GM19324 (cell line): ENCODE measurements around the gene RASEF.

Experiments used
- ATAC-seq: cut with Tn5 transposase; IDR thresholded peaks from one replicate; pipeline ENCODE4 v1.9.1; 2021; ENCODE audit warnings: mild to moderate bottlenecking, moderate library complexity; ENCODE audit not compliant: unreplicated experiment, low FRiP score

Gene RASEF

DNA sequence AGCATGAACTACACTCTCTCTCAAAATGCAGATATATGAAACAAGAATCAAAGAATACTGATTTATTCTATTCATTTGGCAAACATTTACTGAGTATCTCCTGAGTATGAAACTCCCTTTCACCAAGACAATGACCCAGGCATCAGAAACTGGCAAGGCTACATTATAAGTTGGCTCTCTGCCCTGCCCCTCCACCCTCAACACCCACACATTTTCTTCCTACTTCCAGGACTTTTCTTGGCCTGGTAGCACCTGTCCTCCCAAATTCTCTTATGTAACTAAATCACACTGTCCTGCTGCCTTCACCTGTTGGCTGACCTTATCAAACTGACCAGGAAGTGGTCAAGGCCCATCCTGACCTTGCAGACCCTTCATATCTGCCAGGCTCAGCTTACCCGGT, 3.5 kb downstream of the RASEF start:
- no peak for ATAC-seq

DNA sequence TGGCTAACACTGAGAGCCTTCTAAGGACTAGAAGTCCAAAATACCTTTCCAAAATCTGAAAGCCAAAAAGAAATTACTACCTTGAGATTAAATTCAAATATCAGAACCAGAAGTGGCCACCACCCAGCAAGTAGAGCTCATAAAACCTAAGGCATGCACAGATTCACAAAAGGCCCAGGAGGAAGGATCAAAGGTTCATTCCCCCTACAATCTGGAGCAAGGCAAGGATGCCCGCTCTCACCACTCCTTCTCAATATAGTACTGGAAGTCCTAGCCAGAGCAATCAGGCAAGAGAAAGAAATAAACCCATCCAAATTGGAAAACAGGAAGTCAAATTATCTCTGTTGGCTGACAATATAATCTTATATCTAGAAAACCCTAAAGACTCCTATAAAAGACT, 6.0 kb downstream of the RASEF start:
- ATAC-seq, result no peak

GRCh38 chr9:83056174-83056573, 6.8 kb downstream of the RASEF start:
- ATAC-seq, result no peak

- no peak for ATAC-seq
These were observed 14.8 kb downstream of the RASEF start for GRCh38 chr9:83047839-83048775.

DNA sequence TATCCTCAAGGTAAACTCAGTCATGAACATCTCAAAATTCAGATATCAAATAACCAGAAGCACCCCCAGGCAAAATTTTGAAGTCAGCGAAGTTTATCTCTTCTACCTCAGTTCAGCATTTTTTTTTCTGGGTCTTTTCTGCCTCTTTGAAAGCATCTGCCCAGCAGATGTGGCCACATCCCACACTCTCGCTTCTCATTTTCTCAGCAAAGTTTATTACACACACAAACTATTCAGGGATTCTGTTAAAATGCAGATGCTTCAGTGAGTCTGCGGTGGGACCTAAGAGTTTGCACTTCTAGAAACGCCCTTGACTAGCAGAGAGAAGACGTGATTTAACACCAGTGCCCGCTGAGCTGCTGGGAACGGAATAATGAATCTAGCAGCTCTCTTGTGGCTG, 19.3 kb downstream of the RASEF start:
- ATAC-seq, result no peak

- no peak for ATAC-seq
These were observed 21.2 kb downstream of the RASEF start for GRCh38 chr9:83041771-83042170.

- ATAC-seq, result no peak
These were observed 23.6 kb downstream of the RASEF start for GRCh38 chr9:83039303-83039702.

DNA sequence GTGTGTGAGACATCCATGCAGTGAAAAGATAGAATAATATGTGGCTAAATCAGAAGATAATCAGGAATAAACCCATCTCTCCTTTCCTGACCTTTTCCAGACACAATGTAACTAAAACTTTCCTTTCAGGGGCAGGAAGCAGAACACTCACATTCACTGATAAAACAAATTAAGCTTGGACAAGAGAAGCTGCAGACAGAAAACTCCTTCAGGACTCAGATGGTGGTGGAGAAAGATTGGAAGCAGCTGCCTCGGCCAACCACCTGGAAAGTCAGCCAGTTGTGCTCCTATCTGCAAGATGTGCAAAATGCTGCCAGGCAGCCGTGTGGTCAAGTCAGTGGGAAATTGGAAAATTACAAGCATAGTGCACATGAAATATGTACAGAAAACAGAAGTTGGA, 26.9 kb downstream of the RASEF start:
- no peak for ATAC-seq

DNA sequence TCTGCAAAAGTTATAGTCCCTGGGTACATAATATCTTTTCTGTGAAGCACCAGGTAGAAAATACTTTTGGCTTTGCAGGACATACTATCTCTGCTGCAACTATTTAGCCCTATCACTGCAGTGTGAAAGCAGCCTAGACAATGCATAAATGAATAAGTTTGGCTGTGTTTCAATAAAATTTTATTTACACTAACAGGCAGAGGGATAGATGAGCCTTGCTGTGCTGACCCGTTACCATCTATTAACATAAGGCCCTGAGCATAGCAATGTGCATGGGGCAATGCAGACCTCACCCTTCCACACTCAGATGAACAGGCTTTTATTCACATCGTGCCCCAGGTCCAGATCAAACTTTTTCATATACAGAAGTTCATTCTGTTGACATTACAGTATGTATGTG, 27.8 kb downstream of the RASEF start:
- no peak for ATAC-seq

DNA sequence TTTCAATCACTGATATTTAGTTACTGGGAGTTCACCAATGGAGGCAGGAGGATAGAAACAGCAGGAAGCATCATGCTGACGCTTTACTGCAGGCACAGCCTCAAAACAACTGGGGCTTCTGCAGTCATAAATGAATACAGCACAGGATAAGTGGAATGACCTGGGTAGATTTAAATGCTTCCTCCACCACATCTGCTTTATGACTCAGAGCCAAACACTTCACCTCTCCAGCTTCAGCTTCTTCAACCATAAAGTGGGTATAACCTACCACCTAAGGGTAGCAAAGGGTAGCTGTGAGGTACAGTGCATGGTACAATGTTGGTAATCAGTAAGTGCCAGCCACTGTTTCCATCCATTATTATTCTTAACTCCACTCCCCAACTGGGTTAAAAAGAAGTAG, 28.4 kb downstream of the RASEF start:
- ATAC-seq, result no peak

DNA sequence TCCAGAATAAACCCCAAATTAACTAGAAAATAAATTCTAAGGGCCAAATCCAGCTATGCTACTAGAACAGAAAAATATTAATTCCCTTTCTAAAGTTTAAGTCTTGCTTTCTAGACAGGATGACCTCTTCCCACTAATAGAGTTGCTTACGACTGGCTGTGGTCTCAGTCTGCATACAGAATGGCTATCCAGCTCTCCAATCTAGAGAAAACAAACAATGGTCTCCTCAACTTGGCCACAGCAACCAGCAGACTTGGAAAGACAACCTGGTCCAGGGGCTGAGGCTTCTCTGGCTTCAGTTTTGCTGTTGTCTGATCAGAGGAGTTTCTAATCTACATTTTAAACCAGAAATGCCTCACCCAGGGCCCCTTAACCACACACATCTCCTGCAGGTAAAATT, 28.9 kb downstream of the RASEF start:
- ATAC-seq, result no peak

- ATAC-seq, result no peak
These were observed 30.8 kb downstream of the RASEF start for GRCh38 chr9:83032065-83032625.

GRCh38 chr9:83030391-83031107, 32.4 kb downstream of the RASEF start:
- no peak for ATAC-seq

GRCh38 chr9:83029531-83030137, 33.3 kb downstream of the RASEF start:
- no peak for ATAC-seq

GRCh38 chr9:83027153-83027891, 35.6 kb downstream of the RASEF start:
- ATAC-seq, result no peak

GRCh38 chr9:83024506-83025125, 38.3 kb downstream of the RASEF start:
- no peak for ATAC-seq

- ATAC-seq, result no peak
These were observed 39.8 kb downstream of the RASEF start for GRCh38 chr9:83023151-83023550.

DNA sequence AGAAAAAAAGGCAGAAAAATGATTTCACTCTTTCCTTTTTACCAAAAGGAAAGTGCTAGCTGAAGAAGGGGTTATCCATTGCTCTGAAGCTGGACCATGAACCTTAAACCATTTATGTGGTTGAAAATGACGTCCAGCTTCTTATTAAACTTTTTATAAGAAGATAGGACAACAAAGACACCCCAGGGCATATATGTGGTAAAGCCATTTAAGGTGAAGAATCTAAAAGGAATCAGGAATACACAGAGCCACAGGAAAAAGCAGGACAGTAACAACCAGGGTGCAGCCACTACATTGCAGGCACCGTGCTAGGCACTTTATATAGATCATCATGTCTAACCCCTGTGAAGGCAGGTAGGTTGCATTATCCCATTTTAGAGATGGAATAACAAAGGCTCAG, 42.1 kb downstream of the RASEF start:
- ATAC-seq, result no peak

DNA sequence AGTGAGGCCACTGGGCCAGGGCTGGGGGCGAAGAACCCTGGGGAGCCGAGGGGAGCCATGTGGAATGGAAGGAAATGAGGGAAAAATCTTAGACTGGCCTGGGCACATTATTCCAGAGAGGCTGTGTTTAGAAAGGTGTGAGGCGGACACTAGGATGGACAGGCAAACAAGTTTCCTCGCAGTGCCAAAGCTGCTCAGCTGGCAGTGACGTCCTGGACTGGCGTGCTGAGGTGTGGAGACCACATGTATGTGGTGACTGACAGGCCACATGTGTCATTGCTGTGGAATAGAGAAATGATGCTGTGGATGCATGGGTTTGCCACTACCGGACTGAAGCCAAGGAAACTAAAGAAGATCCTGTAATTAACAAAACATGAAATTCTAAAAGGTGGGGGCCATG, 42.6 kb downstream of the RASEF start:
- ATAC-seq, result no peak

GRCh38 chr9:83019246-83019645, 43.7 kb downstream of the RASEF start:
- no peak for ATAC-seq
